ENCODE measurements around the gene SHLD1.

GRCh38 chr20:5881703-5882102, 131.5 kb downstream of the SHLD1 start:
- no peak for TF ChIP-seq MAX (IDR thresholded peaks at IDR 0.05)
- no peak for TF ChIP-seq TCF12 (IDR thresholded peaks at IDR 0.05; ENCODE audit: low read depth)

Measured in Ishikawa (cell line).